ENCODE results near the gene TMEM117. TPM values are rescaled to one million over a fixed set of nuclear protein-coding genes. Genes with fewer than 3 reads are reported as not detected.

Gene TMEM117
- total RNA-seq, 1 donor from 2014 or later = 22.1 TPM

DNA sequence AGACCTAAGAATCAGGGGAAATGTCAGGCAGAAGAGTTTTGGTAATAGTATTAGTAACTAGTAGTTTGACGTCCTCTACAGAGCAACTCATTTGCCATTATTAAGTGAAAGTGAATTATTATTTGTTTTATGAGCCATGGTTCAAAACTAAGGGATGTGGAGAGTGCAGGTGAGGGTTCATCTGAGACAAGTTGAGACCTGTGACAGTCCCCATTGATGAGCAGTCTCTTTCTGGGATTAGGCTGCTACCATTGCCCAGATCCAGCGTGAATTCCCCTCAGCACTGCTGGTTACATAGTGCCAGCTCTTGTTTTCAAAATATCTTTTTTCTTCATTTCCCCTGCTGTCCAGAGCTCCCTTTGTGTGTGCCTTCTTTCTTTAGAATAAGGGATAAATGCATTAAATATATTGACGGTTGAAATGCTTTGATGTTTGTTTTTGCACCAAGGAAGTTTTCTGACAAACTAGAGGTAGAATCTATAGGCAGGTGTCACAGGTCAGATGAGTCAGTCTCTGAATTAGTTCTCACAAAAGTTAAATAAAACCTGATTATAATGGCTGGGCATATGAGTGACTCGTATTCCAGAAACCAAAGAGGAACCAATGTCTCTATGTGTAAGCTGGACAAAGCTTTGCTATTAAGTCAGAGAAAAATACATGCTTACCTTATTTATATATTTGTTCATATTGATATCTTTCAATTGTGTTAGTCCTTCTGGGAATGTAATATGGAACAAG, 381.4 kb downstream of the TMEM117 start:
- Histone ChIP-seq H3K4me3 (no peak overlapping the region), H3K27ac (no peak overlapping the region), H3K36me3 (peaks cover 0 to 6% of the 10 kb centered on the region in 2 donors), H3K27me3 (no peaks in the 10 kb centered on the region), H3K4me1 (no peaks in the 10 kb centered on the region), H3K9me3 (no peaks in the 10 kb centered on the region)
- no peak for DNase-seq (ENCODE audit: extremely low spot score in 2 of 2)
- no peak for TF ChIP-seq POLR2A (IDR thresholded peaks at IDR 0.05)
- TF ChIP-seq POLR2AphosphoS5 (IDR thresholded peaks at IDR 0.05; ENCODE audit: insufficient read depth in 1 of 2, low read depth in 1 of 2) = no peak
- intact Hi-C loops (cut with DNase I) = no loop called here

DNA sequence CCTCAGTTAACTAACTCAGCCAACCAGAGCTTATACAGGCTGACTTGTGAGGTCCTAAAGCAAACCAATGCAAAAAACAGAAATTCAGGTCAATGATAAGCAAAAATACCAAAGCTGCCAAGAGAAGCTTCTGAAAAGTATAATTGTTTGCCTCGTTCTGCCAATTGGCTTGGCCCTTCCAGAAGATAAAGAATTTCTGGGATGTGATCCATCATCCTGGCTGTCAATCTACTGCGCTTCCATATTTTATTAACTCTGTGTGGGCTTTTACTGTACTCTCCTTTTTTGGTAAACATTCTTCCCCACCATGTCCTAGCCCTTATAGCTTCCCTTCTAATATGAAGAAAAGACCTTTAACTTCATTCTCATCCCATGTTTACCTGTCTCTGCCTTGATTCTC, 387.9 kb downstream of the TMEM117 start:
- Histone ChIP-seq H3K27me3 (no peaks in the 10 kb centered on the region), H3K4me1 (peaks cover 6% of the 10 kb centered on the region), H3K27ac (no peak overlapping the region), H3K4me3 (no peak overlapping the region), H3K9me3 (no peaks in the 10 kb centered on the region), H3K36me3 (no peaks in the 10 kb centered on the region)
- DNase-seq (ENCODE audit: extremely low spot score in 2 of 2) = no peak
- intact Hi-C loops (cut with DNase I) = no loop called here
- no peak for TF ChIP-seq POLR2A (IDR thresholded peaks at IDR 0.05)
- TF ChIP-seq POLR2AphosphoS5 (IDR thresholded peaks at IDR 0.05; ENCODE audit: insufficient read depth in 1 of 2, low read depth in 1 of 2) = no peak
- TF ChIP-seq CTCF (IDR thresholded peaks at IDR 0.05) = no peak

DNA sequence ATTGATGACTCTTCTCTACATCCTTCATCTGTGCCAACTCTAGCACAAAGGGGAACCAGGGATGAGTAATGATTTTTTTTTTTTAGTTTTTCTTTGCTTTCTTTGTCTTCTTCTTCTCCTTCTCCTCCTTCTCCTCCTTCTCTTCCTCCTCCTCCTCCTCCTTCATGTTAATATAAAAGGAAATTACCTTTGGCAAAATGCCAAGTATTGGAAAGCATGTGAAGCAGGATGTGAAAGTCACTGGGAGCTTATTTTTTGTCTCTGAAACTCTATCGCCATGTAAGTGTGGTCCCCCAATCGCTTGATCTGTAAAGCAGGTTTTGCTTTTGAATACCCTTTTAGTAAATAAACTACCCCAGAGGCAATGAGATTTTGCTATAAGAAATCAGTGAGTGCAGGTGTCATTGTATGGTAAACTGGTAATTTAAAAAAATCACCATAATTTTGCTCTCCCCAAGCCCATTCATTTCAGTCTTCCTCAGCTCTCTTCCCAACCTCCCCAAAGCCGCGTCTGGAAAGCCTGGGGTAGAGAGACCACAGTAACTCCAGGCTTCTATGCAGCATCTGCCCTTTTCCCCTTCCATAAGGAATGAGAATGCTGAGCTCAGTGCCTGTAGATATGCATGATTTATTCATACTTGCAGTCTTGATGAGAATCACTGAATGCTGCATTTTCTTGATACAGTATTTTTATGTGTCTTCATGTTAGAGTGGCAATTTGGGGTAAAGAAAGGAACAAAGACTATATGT, 388.7 kb downstream of the TMEM117 start:
- peaks cover 6% of the 10 kb centered on the region for H3K4me1 ChIP-seq
- H3K9me3 ChIP-seq = no peaks in the 10 kb centered on the region
- H3K4me3 ChIP-seq = no peak overlapping the region
- H3K27ac ChIP-seq = no peak overlapping the region
- H3K36me3 ChIP-seq = no peaks in the 10 kb centered on the region
- TF ChIP-seq POLR2AphosphoS5 (IDR thresholded peaks at IDR 0.05; ENCODE audit: insufficient read depth in 1 of 2, low read depth in 1 of 2) (no peak), CTCF (IDR thresholded peaks at IDR 0.05) (no peak), POLR2A (IDR thresholded peaks at IDR 0.05) (no peak)
- no peaks in the 10 kb centered on the region for H3K27me3 ChIP-seq
- no peak for DNase-seq (ENCODE audit: extremely low spot score in 2 of 2)
- intact Hi-C loops (cut with DNase I) = no loop called here

DNA sequence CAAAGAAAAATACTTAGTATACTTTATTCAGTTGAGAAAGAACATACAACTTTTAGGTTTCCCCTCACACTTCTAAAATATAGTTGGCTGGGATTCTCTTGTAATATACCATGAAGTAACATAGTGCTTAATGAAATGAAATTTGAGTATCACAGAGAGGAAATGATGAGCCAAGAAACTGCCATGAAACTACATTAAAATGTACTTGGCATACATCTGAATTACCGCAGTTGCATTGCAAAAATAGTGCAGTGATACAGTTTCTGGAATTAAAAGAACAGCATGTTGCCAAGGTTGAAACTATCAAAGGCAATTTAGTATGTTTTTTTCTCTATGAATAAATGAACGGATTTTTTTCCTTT, 389.2 kb downstream of the TMEM117 start:
- DNase-seq (ENCODE audit: extremely low spot score in 2 of 2) = no peak
- intact Hi-C loops (cut with DNase I) = no loop called here
- no peaks in the 10 kb centered on the region for H3K9me3 ChIP-seq
- no peak overlapping the region for H3K4me3 ChIP-seq
- H3K27me3 ChIP-seq = no peaks in the 10 kb centered on the region
- H3K27ac ChIP-seq = no peak overlapping the region
- TF ChIP-seq POLR2A (IDR thresholded peaks at IDR 0.05) (no peak), CTCF (IDR thresholded peaks at IDR 0.05) (no peak), POLR2AphosphoS5 (IDR thresholded peaks at IDR 0.05; ENCODE audit: insufficient read depth in 1 of 2, low read depth in 1 of 2) (no peak)
- peaks cover 6% of the 10 kb centered on the region for H3K4me1 ChIP-seq
- H3K36me3 ChIP-seq = no peaks in the 10 kb centered on the region

DNA sequence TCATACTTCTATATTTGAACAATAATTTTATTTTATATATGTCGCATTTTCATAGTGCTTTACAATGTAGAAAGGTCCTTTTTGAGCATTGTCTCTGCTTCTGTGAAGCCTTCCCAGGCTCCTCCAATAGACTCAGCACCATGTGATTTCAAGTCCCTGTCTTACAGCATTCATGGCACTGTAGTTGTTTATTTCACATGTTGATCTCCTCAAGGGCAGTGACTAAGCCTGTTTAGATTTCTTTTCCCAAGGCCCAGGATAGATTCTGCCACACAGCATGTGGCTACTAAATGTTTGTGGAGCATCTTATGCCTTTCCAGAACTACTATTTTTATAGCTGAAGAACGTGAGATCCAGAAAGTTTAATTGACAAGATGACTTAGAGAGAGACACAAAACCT, 391.7 kb downstream of the TMEM117 start:
- no peaks in the 10 kb centered on the region for H3K9me3 ChIP-seq
- H3K4me3 ChIP-seq = no peak overlapping the region
- DNase-seq (ENCODE audit: extremely low spot score in 2 of 2) = no peak
- no peak overlapping the region for H3K27ac ChIP-seq
- no peaks in the 10 kb centered on the region for H3K36me3 ChIP-seq
- no peaks in the 10 kb centered on the region for H3K27me3 ChIP-seq
- intact Hi-C loops (cut with DNase I) = no loop called here
- TF ChIP-seq POLR2AphosphoS5 (IDR thresholded peaks at IDR 0.05; ENCODE audit: insufficient read depth in 1 of 2, low read depth in 1 of 2) (no peak), POLR2A (IDR thresholded peaks at IDR 0.05) (no peak), CTCF (IDR thresholded peaks at IDR 0.05) (no peak)
- H3K4me1 ChIP-seq = peaks cover 6% of the 10 kb centered on the region
